GM21619 (cell line): ENCODE data around the gene TRMT1.
"Not testable (repeated sequence)": the region's sequence is repeated elsewhere in the genome, so short reads cannot be mapped to it uniquely, and the experiment has no call there.

ENCODE experiments used
- ATAC-seq: cut with Tn5 transposase; IDR thresholded peaks from one replicate; pipeline ENCODE4 v1.9.1; 2021; ENCODE audit not compliant: unreplicated experiment

The TRMT1 gene

GRCh38 chr19:13150931-13151604, 34.5 kb upstream of the TRMT1 start:
- ATAC-seq = no peak

GRCh38 chr19:13150187-13150930, 33.8 kb upstream of the TRMT1 start, which contains the start of the genes IER2 and STX10:
Gene IER2, plus strand, starts transcription at chr19:13150411. Its CDS starts 2,776 bp downstream, at chr19:13153187.
Gene STX10, minus strand, starts transcription at chr19:13150375. Its CDS starts 202 bp downstream, at chr19:13150173.
- ATAC-seq = peak; percentile 30

GRCh38 chr19:13149628-13150186, 33.2 kb upstream of the TRMT1 start:
- no peak for ATAC-seq

- ATAC-seq = not testable (repeated sequence)
Measured at GRCh38 chr19:13149173-13149627, 32.7 kb upstream of the TRMT1 start.

GRCh38 chr19:13146763-13147563, 30.4 kb upstream of the TRMT1 start:
- no peak for ATAC-seq

GRCh38 chr19:13139633-13140311, 23.2 kb upstream of the TRMT1 start:
- ATAC-seq = no peak

- no peak for ATAC-seq
Measured at GRCh38 chr19:13138916-13139198, 22.3 kb upstream of the TRMT1 start.

GRCh38 chr19:13138171-13138915, 21.8 kb upstream of the TRMT1 start:
- no peak for ATAC-seq

GRCh38 chr19:13137290-13137794, 20.8 kb upstream of the TRMT1 start:
- no peak for ATAC-seq

- ATAC-seq = no peak
Measured at GRCh38 chr19:13135068-13136062, 18.8 kb upstream of the TRMT1 start.

GRCh38 chr19:13134626-13135025, 18.1 kb upstream of the TRMT1 start:
- ATAC-seq = no peak

GRCh38 chr19:13133241-13133870, 16.8 kb upstream of the TRMT1 start:
- no peak for ATAC-seq

GRCh38 chr19:13132471-13133180, 16.1 kb upstream of the TRMT1 start:
- no peak for ATAC-seq

GRCh38 chr19:13130886-13131490, 14.4 kb upstream of the TRMT1 start:
- ATAC-seq = no peak

GRCh38 chr19:13129384-13129783, 12.8 kb upstream of the TRMT1 start:
- ATAC-seq = no peak

GRCh38 chr19:13128583-13128982, 12.0 kb upstream of the TRMT1 start:
- ATAC-seq = no peak
